Panc1 (cell line): ENCODE results near the gene MAK. TPM values are rescaled to one million over a fixed set of nuclear protein-coding genes. Genes with fewer than 3 reads are reported as not detected.

Source experiments
- ATAC-seq: fragments of 200-7000 bp; cut with Tn5 transposase; 2 replicates; pipeline ENCODE4 v1.9.1; 2020; ENCODE audit warnings: mild to moderate bottlenecking, moderate library complexity
- BruUV-seq: library from RNA; stranded (reverse); fragments of 400-500 nt; replicated peaks from 2 replicates; lab custom pipeline; 2021; lab: Mats Ljungman, UMichigan
- CTCF ChIA-PET: fragments of 300-600 bp; sonication (Branson Sonifier 250); formaldehyde crosslinking; loops from one replicate; lab custom pipeline; 2022; ENCODE audit warnings: antibody characterized with exemption; lab: Charles Lee
- POLR2A ChIA-PET: fragments of 300-600 bp; sonication (Branson Sonifier 250); formaldehyde crosslinking; loops from one replicate; lab custom pipeline; 2022; ENCODE audit warnings: antibody characterized with exemption; lab: Charles Lee
- DNase-seq: peaks from one replicate; pipeline ENCODE4 v3.0.0-alpha.2; 2010; ENCODE audit warnings: low read depth, low spot score
- H3K27ac ChIP-seq: 2 replicates; pipeline ENCODE4 v1.5.1; 2011; ENCODE audit warnings: mild to moderate bottlenecking, low read length, inconsistent platforms
- H3K27me3 ChIP-seq: fragments of 200-500 bp; sonication (Bioruptor generic); 2 replicates; pipeline ENCODE4 v1.6.0; 2014; ENCODE audit warnings: low read length, inconsistent platforms; ENCODE audit not compliant: control insufficient read depth, insufficient read depth
- H3K36me3 ChIP-seq: fragments of 200-500 bp; sonication (Bioruptor generic); 2 replicates; pipeline ENCODE4 v1.5.1; 2014; ENCODE audit warnings: inconsistent platforms, mild to moderate bottlenecking, low read length, moderate library complexity; ENCODE audit not compliant: control insufficient read depth, insufficient read depth
- H3K4me1 ChIP-seq: 2 replicates; pipeline ENCODE4 v1.5.1; 2011; ENCODE audit warnings: inconsistent platforms, mild to moderate bottlenecking, low read length, moderate library complexity; ENCODE audit not compliant: control insufficient read depth, insufficient read depth
- H3K4me3 ChIP-seq, 2 experiments: 2 replicates each; pipeline ENCODE4 v1.5.1; 2011 to 2012; ENCODE audit warnings: low read depth in 2 of 2, low read length in 2 of 2, mild to moderate bottlenecking in 2 of 2, inconsistent platforms in 1 of 2, moderate library complexity in 1 of 2
- H3K9me3 ChIP-seq: fragments of 200-500 bp; sonication (Bioruptor generic); 2 replicates; pipeline ENCODE4 v1.5.1; 2014; ENCODE audit warnings: low read depth, mild to moderate bottlenecking, inconsistent platforms, low read length, moderate library complexity; ENCODE audit not compliant: control insufficient read depth, insufficient read depth
- POLR2AphosphoS5 ChIP-seq: IDR thresholded peaks from 2 replicates; pipeline ENCODE4 v1.6.1; 2012; ENCODE audit warnings: mild to moderate bottlenecking, low read depth, low read length, moderate library complexity
- SIN3A ChIP-seq: IDR thresholded peaks from 2 replicates; pipeline ENCODE4 v1.6.1; 2012; ENCODE audit warnings: low read depth, mild to moderate bottlenecking, low read length, moderate library complexity, borderline replicate concordance; ENCODE audit not compliant: insufficient read depth
- TCF7L2 ChIP-seq: IDR thresholded peaks from 2 replicates; pipeline ENCODE4 v1.6.1; 2011; ENCODE audit warnings: mild to moderate bottlenecking, low read depth, low read length, inconsistent platforms
- in situ Hi-C: cut with HindIII; loops from 2 replicates; pipeline ENCODE4 v1.10.0; 2016; ENCODE audit warnings: low sequenced_read_pairs, low pct_unique_long_range_greater_than_20kb
- intact Hi-C: fragments of 100-400 bp; cut with micrococcal nuclease; formaldehyde crosslinking; loops from one replicate; pipeline ENCODE4 v1.10.0; 2022; ENCODE audit not compliant: unreplicated experiment
- total RNA-seq: library from RNA; stranded (reverse); gene quantifications from one replicate; pipeline ENCODE4 v1.2.1, GENCODE V29; 2021; ENCODE audit not compliant: unreplicated experiment
- TF ChIP-seq, protein P1 (sequence below): fragments of 450-650 bp; IDR thresholded peaks from 2 replicates; pipeline ENCODE4 v1.5.1; 2017; ENCODE audit warnings: mild to moderate bottlenecking
- TF ChIP-seq, protein P2 (sequence below), 2 experiments: IDR thresholded peaks; 2 replicates each; pipeline ENCODE4 v1.6.1; 2011 to 2012; ENCODE audit warnings: low read depth in 2 of 2, control low read depth in 1 of 2, low read length in 1 of 2, mild to moderate bottlenecking in 1 of 2, moderate library complexity in 1 of 2; ENCODE audit not compliant: insufficient read depth in 1 of 2

Gene MAK
- total RNA-seq, 1 experiment from 2014 or later = 0.21 TPM

DNA sequence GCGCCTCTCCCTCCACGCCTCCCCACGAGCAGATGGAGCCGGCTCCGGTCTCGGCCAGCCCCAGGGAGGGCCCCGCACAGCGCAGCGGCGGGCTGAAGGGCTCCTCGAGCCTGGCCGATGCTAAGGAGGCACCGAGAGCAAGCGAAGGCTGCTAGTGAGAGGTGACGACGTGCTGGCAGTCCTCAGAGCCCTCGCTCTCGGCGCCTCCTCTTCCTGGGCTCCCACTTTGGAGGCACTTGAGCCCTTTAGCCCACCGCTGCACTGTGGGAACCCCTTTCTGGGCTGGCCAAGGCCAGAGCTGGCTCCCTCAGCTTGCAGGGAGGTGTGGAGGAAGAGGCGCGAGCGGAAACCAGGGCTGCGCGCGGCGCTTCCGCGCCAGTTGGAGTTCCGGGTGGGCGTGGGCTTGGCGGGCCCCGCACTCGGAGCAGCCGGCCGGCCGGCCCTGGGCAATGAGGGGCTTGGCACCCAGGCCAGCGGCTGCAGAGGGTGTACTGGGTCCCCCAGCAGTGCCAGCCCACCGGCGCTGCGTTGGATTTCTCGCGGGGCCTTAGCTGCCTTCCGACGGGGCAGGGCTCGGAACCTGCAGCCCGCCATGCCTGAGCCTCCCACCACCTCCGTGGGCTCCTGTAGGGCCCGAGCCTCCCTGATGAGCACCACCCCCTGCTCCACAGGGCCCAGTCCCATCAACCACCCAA is 117.9 kb downstream of the MAK start:
- DNase-seq (no peak), ATAC-seq (no peak)
- in situ Hi-C loops (no loop called here), intact Hi-C loops (no loop called here)
- peaks cover 16% of the 10 kb centered on the region for H3K4me1 ChIP-seq
- POLR2A ChIA-PET = interaction anchor here (0.6 kb wide), 1 partner anchor 29 kb away, joined by 3 read pairs; no protein-coding TSS in a partner anchor
- peak overlapping the region in 1 of 2 experiments; percentile 11; a peak in 1 of 4 replicates for H3K4me3 ChIP-seq
- H3K36me3 ChIP-seq = no peaks in the 10 kb centered on the region
- BruUV-seq = no TSS peak
- no peaks in the 10 kb centered on the region for H3K9me3 ChIP-seq
- H3K27me3 ChIP-seq = no peaks in the 10 kb centered on the region
- TF ChIP-seq TCF7L2 (no peak), POLR2AphosphoS5 (no peak), SIN3A (no peak)
- TF ChIP-seq, protein P1, sequence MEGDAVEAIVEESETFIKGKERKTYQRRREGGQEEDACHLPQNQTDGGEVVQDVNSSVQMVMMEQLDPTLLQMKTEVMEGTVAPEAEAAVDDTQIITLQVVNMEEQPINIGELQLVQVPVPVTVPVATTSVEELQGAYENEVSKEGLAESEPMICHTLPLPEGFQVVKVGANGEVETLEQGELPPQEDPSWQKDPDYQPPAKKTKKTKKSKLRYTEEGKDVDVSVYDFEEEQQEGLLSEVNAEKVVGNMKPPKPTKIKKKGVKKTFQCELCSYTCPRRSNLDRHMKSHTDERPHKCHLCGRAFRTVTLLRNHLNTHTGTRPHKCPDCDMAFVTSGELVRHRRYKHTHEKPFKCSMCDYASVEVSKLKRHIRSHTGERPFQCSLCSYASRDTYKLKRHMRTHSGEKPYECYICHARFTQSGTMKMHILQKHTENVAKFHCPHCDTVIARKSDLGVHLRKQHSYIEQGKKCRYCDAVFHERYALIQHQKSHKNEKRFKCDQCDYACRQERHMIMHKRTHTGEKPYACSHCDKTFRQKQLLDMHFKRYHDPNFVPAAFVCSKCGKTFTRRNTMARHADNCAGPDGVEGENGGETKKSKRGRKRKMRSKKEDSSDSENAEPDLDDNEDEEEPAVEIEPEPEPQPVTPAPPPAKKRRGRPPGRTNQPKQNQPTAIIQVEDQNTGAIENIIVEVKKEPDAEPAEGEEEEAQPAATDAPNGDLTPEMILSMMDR = no peak
- TF ChIP-seq, protein P2, sequence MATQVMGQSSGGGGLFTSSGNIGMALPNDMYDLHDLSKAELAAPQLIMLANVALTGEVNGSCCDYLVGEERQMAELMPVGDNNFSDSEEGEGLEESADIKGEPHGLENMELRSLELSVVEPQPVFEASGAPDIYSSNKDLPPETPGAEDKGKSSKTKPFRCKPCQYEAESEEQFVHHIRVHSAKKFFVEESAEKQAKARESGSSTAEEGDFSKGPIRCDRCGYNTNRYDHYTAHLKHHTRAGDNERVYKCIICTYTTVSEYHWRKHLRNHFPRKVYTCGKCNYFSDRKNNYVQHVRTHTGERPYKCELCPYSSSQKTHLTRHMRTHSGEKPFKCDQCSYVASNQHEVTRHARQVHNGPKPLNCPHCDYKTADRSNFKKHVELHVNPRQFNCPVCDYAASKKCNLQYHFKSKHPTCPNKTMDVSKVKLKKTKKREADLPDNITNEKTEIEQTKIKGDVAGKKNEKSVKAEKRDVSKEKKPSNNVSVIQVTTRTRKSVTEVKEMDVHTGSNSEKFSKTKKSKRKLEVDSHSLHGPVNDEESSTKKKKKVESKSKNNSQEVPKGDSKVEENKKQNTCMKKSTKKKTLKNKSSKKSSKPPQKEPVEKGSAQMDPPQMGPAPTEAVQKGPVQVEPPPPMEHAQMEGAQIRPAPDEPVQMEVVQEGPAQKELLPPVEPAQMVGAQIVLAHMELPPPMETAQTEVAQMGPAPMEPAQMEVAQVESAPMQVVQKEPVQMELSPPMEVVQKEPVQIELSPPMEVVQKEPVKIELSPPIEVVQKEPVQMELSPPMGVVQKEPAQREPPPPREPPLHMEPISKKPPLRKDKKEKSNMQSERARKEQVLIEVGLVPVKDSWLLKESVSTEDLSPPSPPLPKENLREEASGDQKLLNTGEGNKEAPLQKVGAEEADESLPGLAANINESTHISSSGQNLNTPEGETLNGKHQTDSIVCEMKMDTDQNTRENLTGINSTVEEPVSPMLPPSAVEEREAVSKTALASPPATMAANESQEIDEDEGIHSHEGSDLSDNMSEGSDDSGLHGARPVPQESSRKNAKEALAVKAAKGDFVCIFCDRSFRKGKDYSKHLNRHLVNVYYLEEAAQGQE (IDR thresholded peaks at IDR 0.05; ENCODE audit: insufficient read depth in 1 of 2, low read depth in 2 of 2, low read length in 1 of 2) = no peak
- CTCF ChIA-PET = no interaction called here
- H3K27ac ChIP-seq = no peak overlapping the region

DNA sequence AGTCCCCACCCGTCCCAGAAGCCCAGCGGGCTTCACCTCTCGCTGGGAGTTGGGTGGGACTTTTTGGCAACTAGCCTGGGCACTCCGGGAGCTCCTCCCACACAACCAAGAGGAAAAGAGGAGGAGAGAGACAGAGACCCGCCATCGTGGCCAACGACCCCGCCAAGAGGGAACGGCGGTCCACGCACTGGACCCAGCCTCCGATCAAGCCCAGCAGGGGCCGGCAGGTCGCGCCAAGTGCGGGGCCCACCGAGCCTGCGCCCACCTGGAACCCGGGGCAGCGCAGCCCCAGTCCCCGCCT is 118.4 kb downstream of the MAK start:
- CTCF ChIA-PET = no interaction called here

More for the DNA sequence above, 118.4 kb downstream of the MAK start:
- no TSS peak for BruUV-seq
- no peak for DNase-seq
- Histone ChIP-seq H3K36me3 (no peaks in the 10 kb centered on the region), H3K4me3 (peak overlapping the region in 1 of 2 experiments; percentile 11; a peak in 1 of 4 replicates), H3K27me3 (no peaks in the 10 kb centered on the region), H3K9me3 (no peaks in the 10 kb centered on the region), H3K27ac (no peak overlapping the region), H3K4me1 (peaks cover 14% of the 10 kb centered on the region)
- POLR2A ChIA-PET = interaction anchor here (0.6 kb wide), 1 partner anchor 29 kb away, joined by 3 read pairs; no protein-coding TSS in a partner anchor
- no peak for TF ChIP-seq TCF7L2
- TF ChIP-seq, protein P1 = no peak
- TF ChIP-seq POLR2AphosphoS5 = no peak
- TF ChIP-seq, protein P2 (IDR thresholded peaks at IDR 0.05; ENCODE audit: insufficient read depth in 1 of 2, low read depth in 2 of 2, low read length in 1 of 2) = no peak
- no peak for TF ChIP-seq SIN3A
- in situ Hi-C loops = no loop called here
- ATAC-seq = no peak
- intact Hi-C loops = loop anchor here (10.0 kb wide), 1 partner anchor 75 kb away; no protein-coding TSS in a partner anchor
